Stimulated activated CD8-positive, alpha-beta memory T cell treated with anti-CD3 and anti-CD28 coated beads, Interleukin-12 subunit alpha, Interleukin-12 subunit beta, amount 100 ng/mL, for 4 hours (primary cell): Measurements from ENCODE around the gene ADGRF1.
"Not testable (repeated sequence)": the region's sequence is repeated elsewhere in the genome, so short reads cannot be mapped to it uniquely, and the experiment has no call there.

Experiments used
- DNase-seq: peaks from one replicate; pipeline ENCODE4 v3.0.0-alpha.2; 2020; ENCODE audit warnings: low read depth

The ADGRF1 gene

GRCh38 chr6:47022191-47022590 is 19.9 kb downstream of the ADGRF1 start:
- no peak for DNase-seq

- DNase-seq: no peak
Measured at GRCh38 chr6:47019941-47020340, 22.2 kb downstream of the ADGRF1 start.

- DNase-seq: no peak
Measured at GRCh38 chr6:47016909-47017308, 25.2 kb downstream of the ADGRF1 start.

DNA sequence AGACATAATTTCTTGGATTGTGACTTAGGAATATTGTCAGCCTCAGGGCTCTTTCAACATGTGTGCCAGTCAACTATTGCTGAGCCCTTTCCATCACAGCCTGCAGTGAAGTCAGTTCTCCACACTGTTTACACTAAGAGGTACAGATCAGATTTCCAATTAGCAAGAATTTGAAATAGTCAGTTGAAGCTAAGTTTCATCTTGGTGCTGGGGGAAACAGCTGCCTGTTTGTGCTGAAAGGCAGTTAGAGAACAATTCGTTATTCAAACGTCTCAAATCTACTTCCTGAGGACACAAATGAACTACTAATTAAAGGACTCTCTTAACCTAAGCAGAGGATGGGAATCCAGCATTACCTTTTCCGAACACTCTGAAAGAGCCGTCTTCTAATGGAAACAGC is 25.9 kb downstream of the ADGRF1 start:
- no peak for DNase-seq

- no peak for DNase-seq
Measured at GRCh38 chr6:47014401-47014800, 27.7 kb downstream of the ADGRF1 start.

DNA sequence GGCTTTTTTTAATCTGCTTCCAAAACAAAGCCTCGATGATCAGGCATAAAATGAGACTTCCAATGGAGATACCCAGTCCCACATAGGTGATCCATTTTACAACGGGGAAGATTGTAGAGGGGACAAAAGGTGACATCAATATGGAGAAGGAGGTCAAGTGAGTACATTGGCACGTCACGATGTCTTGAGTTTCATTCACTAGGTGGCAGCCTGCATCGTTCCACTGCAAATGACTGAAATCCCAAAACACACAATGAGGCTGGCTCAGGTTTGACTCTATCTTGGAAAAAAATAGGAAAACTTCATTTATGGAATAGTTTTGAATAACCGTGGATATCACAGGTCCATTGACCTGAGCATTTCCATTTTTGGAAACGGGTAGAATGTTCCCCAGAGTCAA is 32.5 kb downstream of the ADGRF1 start:
- no peak for DNase-seq

- DNase-seq: no peak
Measured at GRCh38 chr6:47008397-47008763, 33.8 kb downstream of the ADGRF1 start.

DNA sequence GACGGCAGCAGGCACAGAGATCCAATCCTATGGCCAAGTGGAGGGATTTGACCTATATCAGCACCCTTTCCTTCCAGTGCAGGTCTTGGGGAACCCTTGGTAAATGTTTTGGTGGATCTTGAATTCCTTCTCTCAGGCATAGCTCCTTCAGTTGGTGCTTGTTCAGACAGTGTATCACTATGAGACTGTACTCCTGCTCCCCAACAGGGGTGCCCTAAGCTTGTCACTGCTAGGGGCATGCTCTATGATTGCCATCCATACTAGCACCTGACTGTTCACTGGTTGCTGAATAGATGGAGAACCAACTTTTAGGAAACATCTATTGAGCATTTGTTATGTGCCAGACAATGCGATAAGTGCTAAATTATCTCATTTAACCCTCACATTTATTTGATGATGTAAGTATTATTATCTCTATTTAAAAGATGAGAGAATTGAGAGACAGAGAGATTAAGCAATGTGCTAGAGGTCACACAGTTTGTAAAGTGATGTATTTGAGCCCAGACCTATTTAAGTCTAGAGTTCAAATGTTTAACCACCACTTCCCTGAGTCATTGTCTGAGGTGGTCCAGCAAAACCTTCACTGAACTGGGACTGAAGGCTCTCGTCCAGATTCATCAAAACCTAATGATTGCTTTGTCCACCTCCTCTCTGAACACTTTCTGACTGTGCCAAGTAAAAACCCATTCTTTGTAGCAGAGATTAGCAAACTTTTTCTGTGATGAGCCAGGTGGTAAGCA is 34.3 kb downstream of the ADGRF1 start:
- DNase-seq: no peak

DNA sequence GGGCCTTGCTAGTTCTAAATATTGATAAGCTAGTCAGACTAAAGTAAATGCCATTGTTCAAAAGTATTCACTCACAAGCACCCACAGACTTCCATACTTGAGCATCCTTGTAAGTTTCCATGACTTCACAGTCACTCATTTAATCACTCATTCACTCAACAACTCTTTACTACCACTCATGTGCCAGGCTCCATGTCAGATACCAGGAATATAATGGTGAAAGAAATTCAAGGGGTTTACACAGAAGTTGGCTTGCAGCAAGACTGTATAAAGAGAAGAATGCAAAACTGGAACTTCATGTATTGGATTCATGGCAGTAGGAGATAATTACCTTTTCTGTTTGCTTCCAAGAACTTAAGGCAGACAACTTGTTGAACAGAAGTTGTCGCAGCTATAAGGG is 36.6 kb downstream of the ADGRF1 start:
- no peak for DNase-seq

GRCh38 chr6:47004463-47004862 is 37.7 kb downstream of the ADGRF1 start:
- DNase-seq: no peak

DNA sequence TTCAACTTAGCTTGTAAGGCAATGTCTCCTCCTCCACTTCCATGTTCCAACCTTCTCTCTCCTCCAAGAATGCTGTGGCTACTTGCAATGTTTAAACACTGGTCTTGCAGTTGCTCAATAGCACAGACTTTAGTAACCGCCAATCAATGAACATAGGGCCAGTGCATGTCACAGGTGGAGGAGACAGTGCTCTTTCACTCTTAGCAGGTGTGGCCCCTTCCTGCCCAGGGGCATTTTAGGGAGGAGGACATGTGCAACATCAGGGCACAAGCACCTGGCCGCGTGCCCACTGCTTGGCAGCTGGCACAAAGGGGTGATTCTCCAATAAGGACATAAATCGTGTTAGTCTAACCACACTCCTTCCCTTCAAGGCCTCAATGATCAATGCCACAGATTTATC is 41.3 kb downstream of the ADGRF1 start:
- no peak for DNase-seq

GRCh38 chr6:46998436-46999017 is 43.6 kb downstream of the ADGRF1 start:
- DNase-seq: no peak

GRCh38 chr6:46997646-46998045 is 44.5 kb downstream of the ADGRF1 start:
- DNase-seq: no peak

DNA sequence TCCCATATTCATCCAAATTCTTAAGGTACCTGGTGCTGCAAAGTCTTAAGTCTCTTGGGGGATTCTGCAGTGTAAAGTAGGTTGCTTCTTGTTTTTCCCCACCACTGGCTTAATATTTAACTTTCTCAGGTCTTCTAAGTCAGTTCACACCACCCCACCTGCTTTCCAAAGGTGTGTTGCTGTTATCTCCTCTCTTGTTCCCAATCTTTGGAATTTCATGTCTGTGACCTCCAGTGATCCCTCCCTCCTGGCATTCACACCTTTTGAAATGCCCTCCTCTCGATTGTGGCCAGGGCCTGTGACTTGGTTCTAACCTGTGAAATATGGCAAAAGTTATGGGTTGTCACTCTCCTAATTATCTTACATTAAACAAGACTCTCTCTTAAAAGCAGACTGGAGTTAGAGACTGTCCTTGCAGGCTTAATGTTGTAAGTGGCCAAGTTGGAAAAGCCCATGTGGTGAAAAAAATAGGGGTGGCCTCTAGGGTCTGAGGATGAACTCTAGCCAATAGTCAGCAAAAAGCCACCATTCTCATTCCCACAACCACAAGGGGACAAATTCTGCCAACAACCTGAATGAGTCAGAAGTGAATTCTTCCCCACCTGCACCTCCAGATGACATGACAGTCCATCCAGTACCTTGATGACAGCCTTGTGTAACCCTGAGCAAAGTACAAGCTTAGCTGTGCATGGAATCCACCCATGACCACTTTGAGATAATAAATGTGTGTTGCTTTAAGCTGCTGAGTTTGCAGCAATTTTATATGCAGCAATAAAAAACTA is 45.1 kb downstream of the ADGRF1 start:
- no peak for DNase-seq

GRCh38 chr6:46994933-46995332 is 47.2 kb downstream of the ADGRF1 start:
- no peak for DNase-seq

- DNase-seq: no peak
Measured at GRCh38 chr6:46993846-46994245, 48.3 kb downstream of the ADGRF1 start.

DNA sequence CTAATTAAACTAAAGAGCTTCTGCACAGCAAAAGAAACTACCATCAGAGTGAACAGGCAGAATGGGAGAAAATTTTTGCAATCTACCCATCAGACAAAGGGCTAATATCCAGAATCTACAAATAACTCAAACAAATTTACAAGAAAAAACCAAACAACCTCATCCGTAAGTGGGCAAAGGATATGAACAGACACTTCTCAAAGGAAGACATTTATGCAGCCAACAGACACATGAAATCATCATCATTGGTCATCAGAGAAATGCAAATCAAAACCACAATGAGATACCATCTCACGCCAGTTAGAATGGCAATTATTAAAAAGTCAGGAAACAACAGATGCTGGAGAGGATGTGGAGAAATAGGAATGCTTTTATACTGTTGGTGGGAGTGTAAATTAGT is 49.7 kb downstream of the ADGRF1 start:
- not testable (repeated sequence) for DNase-seq

GRCh38 chr6:46990818-46991510 is 51.2 kb downstream of the ADGRF1 start:
- DNase-seq: not testable (repeated sequence)

- DNase-seq: no peak
Measured at GRCh38 chr6:46990031-46990644, 52.0 kb downstream of the ADGRF1 start.

GRCh38 chr6:46989398-46989797 is 52.7 kb downstream of the ADGRF1 start:
- DNase-seq: no peak

- DNase-seq: no peak
Measured at GRCh38 chr6:46985943-46986342, 56.2 kb downstream of the ADGRF1 start.

DNA sequence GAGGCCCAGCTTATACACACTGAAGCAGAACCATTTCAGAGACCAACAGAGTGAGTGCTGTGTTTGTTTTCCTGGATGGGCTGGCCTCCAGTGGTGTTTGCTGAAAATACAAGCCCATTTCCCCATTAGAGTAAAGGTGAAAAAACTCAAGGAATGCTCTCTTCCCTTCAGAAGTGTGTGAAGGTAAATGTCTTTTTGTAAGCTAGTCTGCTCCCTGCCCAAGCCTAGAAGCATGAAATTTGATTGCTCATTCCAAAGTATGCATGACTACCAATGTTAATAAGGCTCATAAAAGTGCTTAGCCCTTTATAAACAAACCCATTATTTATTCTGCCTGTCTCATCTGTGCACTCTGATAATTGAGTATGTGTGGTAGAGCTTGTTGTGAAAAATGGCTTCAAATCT is 59.1 kb downstream of the ADGRF1 start:
- DNase-seq: no peak
